ENCODE measurements around the gene EPHB6.

Gene EPHB6

GRCh38 chr7:142876991-142877910 lies 22.4 kb downstream of the EPHB6 start:
- DNase-seq (ENCODE audit: low read depth in 1 of 2, low spot score in 1 of 2), result no peak

- DNase-seq (ENCODE audit: low read depth in 1 of 2, low spot score in 1 of 2), result no peak
Measured at GRCh38 chr7:142878315-142878714, 23.4 kb downstream of the EPHB6 start.

GRCh38 chr7:142879060-142879459 lies 24.2 kb downstream of the EPHB6 start:
- no peak for DNase-seq (ENCODE audit: low read depth in 1 of 2, low spot score in 1 of 2)

GRCh38 chr7:142880876-142881505 lies 26.1 kb downstream of the EPHB6 start:
- DNase-seq (ENCODE audit: low read depth in 1 of 2, low spot score in 1 of 2), result peak in 1 of 2 donors; percentile 6

- no peak for DNase-seq (ENCODE audit: low read depth in 1 of 2, low spot score in 1 of 2)
Measured at GRCh38 chr7:142881586-142882337, 26.9 kb downstream of the EPHB6 start.

GRCh38 chr7:142882338-142882678 lies 27.4 kb downstream of the EPHB6 start:
- DNase-seq (ENCODE audit: low read depth in 1 of 2, low spot score in 1 of 2), result no peak

GRCh38 chr7:142883145-142883544 lies 28.3 kb downstream of the EPHB6 start:
- DNase-seq (ENCODE audit: low read depth in 1 of 2, low spot score in 1 of 2), result no peak

GRCh38 chr7:142883571-142884285 lies 28.9 kb downstream of the EPHB6 start:
- DNase-seq (ENCODE audit: low read depth in 1 of 2, low spot score in 1 of 2), result no peak

- DNase-seq (ENCODE audit: low read depth in 1 of 2, low spot score in 1 of 2), result no peak
Measured at GRCh38 chr7:142884286-142884640, 29.4 kb downstream of the EPHB6 start.

GRCh38 chr7:142885311-142886230 lies 30.7 kb downstream of the EPHB6 start, which contains the start of gene TRPV6:
Gene TRPV6, minus strand, starts transcription at chr7:142885745.
- DNase-seq (ENCODE audit: low read depth in 1 of 2, low spot score in 1 of 2), result no peak

GRCh38 chr7:142886866-142887265 lies 32.0 kb downstream of the EPHB6 start:
- DNase-seq (ENCODE audit: low read depth in 1 of 2, low spot score in 1 of 2), result no peak

GRCh38 chr7:142887282-142888015 lies 32.6 kb downstream of the EPHB6 start:
- DNase-seq (ENCODE audit: low read depth in 1 of 2, low spot score in 1 of 2), result no peak

- no peak for DNase-seq (ENCODE audit: low read depth in 1 of 2, low spot score in 1 of 2)
Measured at GRCh38 chr7:142889816-142890215, 34.9 kb downstream of the EPHB6 start.

GRCh38 chr7:142890874-142891485 lies 36.1 kb downstream of the EPHB6 start:
- no peak for DNase-seq (ENCODE audit: low read depth in 1 of 2, low spot score in 1 of 2)

- DNase-seq (ENCODE audit: low read depth in 1 of 2, low spot score in 1 of 2), result no peak
Measured at GRCh38 chr7:142891490-142892082, 36.7 kb downstream of the EPHB6 start.

GRCh38 chr7:142892951-142893350 lies 38.1 kb downstream of the EPHB6 start:
- DNase-seq (ENCODE audit: low read depth in 1 of 2, low spot score in 1 of 2), result no peak

GRCh38 chr7:142894112-142894984 lies 39.5 kb downstream of the EPHB6 start:
- DNase-seq (ENCODE audit: low read depth in 1 of 2, low spot score in 1 of 2), result no peak
